Measurements from ENCODE around the gene AMMECR1.

GRCh38 chrX:110156167-110156754, 161.6 kb downstream of the AMMECR1 start:
- TF ChIP-seq, protein P1, sequence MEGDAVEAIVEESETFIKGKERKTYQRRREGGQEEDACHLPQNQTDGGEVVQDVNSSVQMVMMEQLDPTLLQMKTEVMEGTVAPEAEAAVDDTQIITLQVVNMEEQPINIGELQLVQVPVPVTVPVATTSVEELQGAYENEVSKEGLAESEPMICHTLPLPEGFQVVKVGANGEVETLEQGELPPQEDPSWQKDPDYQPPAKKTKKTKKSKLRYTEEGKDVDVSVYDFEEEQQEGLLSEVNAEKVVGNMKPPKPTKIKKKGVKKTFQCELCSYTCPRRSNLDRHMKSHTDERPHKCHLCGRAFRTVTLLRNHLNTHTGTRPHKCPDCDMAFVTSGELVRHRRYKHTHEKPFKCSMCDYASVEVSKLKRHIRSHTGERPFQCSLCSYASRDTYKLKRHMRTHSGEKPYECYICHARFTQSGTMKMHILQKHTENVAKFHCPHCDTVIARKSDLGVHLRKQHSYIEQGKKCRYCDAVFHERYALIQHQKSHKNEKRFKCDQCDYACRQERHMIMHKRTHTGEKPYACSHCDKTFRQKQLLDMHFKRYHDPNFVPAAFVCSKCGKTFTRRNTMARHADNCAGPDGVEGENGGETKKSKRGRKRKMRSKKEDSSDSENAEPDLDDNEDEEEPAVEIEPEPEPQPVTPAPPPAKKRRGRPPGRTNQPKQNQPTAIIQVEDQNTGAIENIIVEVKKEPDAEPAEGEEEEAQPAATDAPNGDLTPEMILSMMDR (IDR thresholded peaks at IDR 0.05; ENCODE audit: low read length) = peak; percentile 30; the same call in 1 of the 2 replicates
- TF ChIP-seq EZH2 (optimal IDR thresholded peaks at IDR 0.05; ENCODE audit: low read depth, low read length) = no peak

Data from MM.1S (cell line).